ENCODE data around the gene PPP1R12B. TPM values are rescaled to one million over a fixed set of nuclear protein-coding genes. Genes with fewer than 3 reads are reported as not detected.
A peak's percentile ranks its signal among the peaks of the same experiment; 100 is the strongest.
"Not testable (repeated sequence)": the region's sequence is repeated elsewhere in the genome, so short reads cannot be mapped to it uniquely, and the experiment has no call there.

The PPP1R12B gene
- total and polyA plus RNA-seq, 2 donors, result 7.5 to 8.2 TPM

- Histone ChIP-seq H3K4me1 (ENCODE audit: control insufficient read depth in 2 of 2, insufficient read depth in 2 of 2, low read length in 2 of 2) (no peaks in the 10 kb centered on the region), H3K27me3 (ENCODE audit: control insufficient read depth in 2 of 2, insufficient read depth in 1 of 2, low read length in 1 of 2) (peaks cover 0 to 5% of the 10 kb centered on the region in 2 donors), H3K27ac (ENCODE audit: low read depth in 1 of 2, low read length in 1 of 2) (no peak overlapping the region), H3K4me3 (ENCODE audit: low read length in 2 of 2) (no peak overlapping the region), H3K9me3 (ENCODE audit: control insufficient read depth in 2 of 2, insufficient read depth in 1 of 2, low read length in 1 of 2) (no peaks in the 10 kb centered on the region), H3K36me3 (ENCODE audit: control insufficient read depth in 2 of 2, insufficient read depth in 2 of 2, low read length in 1 of 2) (no peaks in the 10 kb centered on the region)
- WGBS, result 65% methylated on average over 16 of the region's 16 CpGs
- DNase-seq (ENCODE audit: low read depth in 6 of 9, low spot score in 9 of 9), result peak in 4 of 9 donors; percentile 10 to 26 (median 13)
These were observed 251.4 kb downstream of the PPP1R12B start for GRCh38 chr1:202599669-202600431.

GRCh38 chr1:202600432-202601041, 252.0 kb downstream of the PPP1R12B start:
- no peak for DNase-seq (ENCODE audit: low read depth in 6 of 9, low spot score in 9 of 9)
- Histone ChIP-seq H3K27ac (ENCODE audit: low read depth in 1 of 2, low read length in 1 of 2) (no peak overlapping the region), H3K9me3 (ENCODE audit: control insufficient read depth in 2 of 2, insufficient read depth in 1 of 2, low read length in 1 of 2) (no peaks in the 10 kb centered on the region), H3K4me1 (ENCODE audit: control insufficient read depth in 2 of 2, insufficient read depth in 2 of 2, low read length in 2 of 2) (no peaks in the 10 kb centered on the region), H3K36me3 (ENCODE audit: control insufficient read depth in 2 of 2, insufficient read depth in 2 of 2, low read length in 1 of 2) (no peaks in the 10 kb centered on the region), H3K4me3 (ENCODE audit: low read length in 2 of 2) (no peak overlapping the region), H3K27me3 (ENCODE audit: control insufficient read depth in 2 of 2, insufficient read depth in 1 of 2, low read length in 1 of 2) (peaks cover 0 to 5% of the 10 kb centered on the region in 2 donors)
- WGBS, result 94% methylated on average over 10 of the region's 10 CpGs

DNA sequence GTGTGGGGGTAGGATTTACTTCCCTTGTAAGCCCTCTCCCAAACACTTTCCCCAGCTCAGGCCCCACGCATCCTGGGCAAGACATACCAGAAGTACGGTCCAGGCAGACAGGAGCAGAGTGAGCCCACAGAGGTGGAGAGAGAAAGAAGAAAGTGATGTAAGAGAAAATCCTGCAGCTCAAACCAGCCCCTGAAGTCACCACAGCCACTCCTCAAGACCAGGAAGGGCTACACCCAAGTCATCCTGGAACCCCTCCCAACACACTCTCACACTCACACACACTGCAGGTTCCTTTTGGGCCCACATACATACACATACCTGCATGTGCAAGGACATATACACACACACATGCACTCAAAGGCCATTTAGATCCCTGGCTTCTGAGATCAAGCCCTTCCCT, 254.9 kb downstream of the PPP1R12B start:
- H3K27ac ChIP-seq (ENCODE audit: low read depth in 1 of 2, low read length in 1 of 2), result no peak overlapping the region
- 97% methylated on average over 2 of the region's 2 CpGs for WGBS
- no peak for DNase-seq (ENCODE audit: low read depth in 6 of 9, low spot score in 9 of 9)

DNA sequence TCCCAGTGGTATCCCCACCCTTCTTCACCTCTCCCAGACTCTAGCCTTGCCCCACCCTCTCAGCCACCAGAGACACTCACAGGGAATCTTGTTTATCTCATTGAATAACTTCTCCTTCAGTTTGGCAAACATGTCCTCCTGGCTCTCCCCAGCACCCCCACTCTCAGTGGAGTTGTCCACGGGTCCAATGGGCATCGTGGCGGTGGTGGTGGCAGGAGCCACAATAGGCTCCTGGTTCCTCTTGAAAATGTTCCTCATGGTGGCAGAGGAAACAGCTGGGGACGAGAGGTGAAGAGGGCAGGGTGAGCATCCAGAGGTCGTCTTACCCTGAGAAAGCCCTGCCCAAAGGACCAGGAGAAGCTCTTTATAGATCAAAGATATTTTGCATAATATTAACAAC, 257.0 kb downstream of the PPP1R12B start:
- 82% methylated on average over 5 of the region's 5 CpGs for WGBS
- no peaks in the 10 kb centered on the region for H3K4me1 ChIP-seq (ENCODE audit: control insufficient read depth in 2 of 2, insufficient read depth in 2 of 2, low read length in 2 of 2)
- H3K27ac ChIP-seq (ENCODE audit: low read depth in 1 of 2, low read length in 1 of 2), result no peak overlapping the region
- no peak for DNase-seq (ENCODE audit: low read depth in 6 of 9, low spot score in 9 of 9)
- H3K9me3 ChIP-seq (ENCODE audit: control insufficient read depth in 2 of 2, insufficient read depth in 1 of 2, low read length in 1 of 2), result no peaks in the 10 kb centered on the region
- no peaks in the 10 kb centered on the region for H3K36me3 ChIP-seq (ENCODE audit: control insufficient read depth in 2 of 2, insufficient read depth in 2 of 2, low read length in 1 of 2)
- peaks cover 0 to 2% of the 10 kb centered on the region in 2 donors for H3K27me3 ChIP-seq (ENCODE audit: control insufficient read depth in 2 of 2, insufficient read depth in 1 of 2, low read length in 1 of 2)
- no peak overlapping the region for H3K4me3 ChIP-seq (ENCODE audit: low read length in 2 of 2)

More for the DNA sequence above, 254.9 kb downstream of the PPP1R12B start:
- H3K4me1 ChIP-seq (ENCODE audit: control insufficient read depth in 2 of 2, insufficient read depth in 2 of 2, low read length in 2 of 2), result no peaks in the 10 kb centered on the region
- peaks cover 0 to 5% of the 10 kb centered on the region in 2 donors for H3K27me3 ChIP-seq (ENCODE audit: control insufficient read depth in 2 of 2, insufficient read depth in 1 of 2, low read length in 1 of 2)
- H3K9me3 ChIP-seq (ENCODE audit: control insufficient read depth in 2 of 2, insufficient read depth in 1 of 2, low read length in 1 of 2), result no peaks in the 10 kb centered on the region
- no peak overlapping the region for H3K4me3 ChIP-seq (ENCODE audit: low read length in 2 of 2)
- H3K36me3 ChIP-seq (ENCODE audit: control insufficient read depth in 2 of 2, insufficient read depth in 2 of 2, low read length in 1 of 2), result no peaks in the 10 kb centered on the region

GRCh38 chr1:202612036-202612435, 263.5 kb downstream of the PPP1R12B start:
- 98% methylated on average over 3 of the region's 3 CpGs for WGBS
- H3K4me3 ChIP-seq (ENCODE audit: low read length in 2 of 2), result not testable (repeated sequence)

DNA sequence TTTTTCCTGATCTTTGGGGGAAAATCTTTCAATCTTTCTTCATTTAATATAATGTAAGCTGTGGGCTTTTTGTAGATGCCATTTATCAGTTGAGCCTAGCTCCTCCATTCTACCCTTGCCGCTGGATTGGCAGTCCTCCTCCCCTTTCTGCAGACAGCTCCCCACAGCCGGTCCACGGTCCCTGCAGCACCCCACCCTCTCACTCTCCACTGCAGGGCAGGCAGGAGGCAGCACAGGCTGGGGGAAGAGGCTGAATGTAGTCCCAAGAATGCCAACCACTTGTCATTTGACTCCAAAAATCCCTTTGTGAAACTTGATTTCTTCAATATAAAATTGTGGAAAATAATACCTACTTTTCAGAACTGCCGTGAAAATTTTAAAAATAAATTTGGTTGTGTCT, 265.1 kb downstream of the PPP1R12B start:
- 95% methylated on average over 4 of the region's 4 CpGs for WGBS
- H3K27me3 ChIP-seq (ENCODE audit: control insufficient read depth in 2 of 2, insufficient read depth in 1 of 2, low read length in 1 of 2), result peaks cover 0 to 12% of the 10 kb centered on the region in 2 donors
- no peak for DNase-seq (ENCODE audit: low read depth in 6 of 9, low spot score in 9 of 9)
- peaks cover 0 to 5% of the 10 kb centered on the region in 2 donors for H3K4me1 ChIP-seq (ENCODE audit: control insufficient read depth in 2 of 2, insufficient read depth in 2 of 2, low read length in 2 of 2)
- H3K27ac ChIP-seq (ENCODE audit: low read depth in 1 of 2, low read length in 1 of 2), result no peak overlapping the region
- H3K4me3 ChIP-seq (ENCODE audit: low read length in 2 of 2), result no peak overlapping the region
- H3K9me3 ChIP-seq (ENCODE audit: control insufficient read depth in 2 of 2, insufficient read depth in 1 of 2, low read length in 1 of 2), result no peaks in the 10 kb centered on the region
- H3K36me3 ChIP-seq (ENCODE audit: control insufficient read depth in 2 of 2, insufficient read depth in 2 of 2, low read length in 1 of 2), result no peaks in the 10 kb centered on the region

More at GRCh38 chr1:202612036-202612435, 263.5 kb downstream of the PPP1R12B start:
- H3K36me3 ChIP-seq (ENCODE audit: control insufficient read depth in 2 of 2, insufficient read depth in 2 of 2, low read length in 1 of 2); H3K27ac ChIP-seq (ENCODE audit: low read depth in 1 of 2, low read length in 1 of 2); H3K4me1 ChIP-seq (ENCODE audit: control insufficient read depth in 2 of 2, insufficient read depth in 2 of 2, low read length in 2 of 2); DNase-seq (ENCODE audit: low read depth in 6 of 9, low spot score in 9 of 9); H3K9me3 ChIP-seq (ENCODE audit: control insufficient read depth in 2 of 2, insufficient read depth in 1 of 2, low read length in 1 of 2); H3K27me3 ChIP-seq (ENCODE audit: control insufficient read depth in 2 of 2, insufficient read depth in 1 of 2, low read length in 1 of 2): not testable (repeated sequence)

DNA sequence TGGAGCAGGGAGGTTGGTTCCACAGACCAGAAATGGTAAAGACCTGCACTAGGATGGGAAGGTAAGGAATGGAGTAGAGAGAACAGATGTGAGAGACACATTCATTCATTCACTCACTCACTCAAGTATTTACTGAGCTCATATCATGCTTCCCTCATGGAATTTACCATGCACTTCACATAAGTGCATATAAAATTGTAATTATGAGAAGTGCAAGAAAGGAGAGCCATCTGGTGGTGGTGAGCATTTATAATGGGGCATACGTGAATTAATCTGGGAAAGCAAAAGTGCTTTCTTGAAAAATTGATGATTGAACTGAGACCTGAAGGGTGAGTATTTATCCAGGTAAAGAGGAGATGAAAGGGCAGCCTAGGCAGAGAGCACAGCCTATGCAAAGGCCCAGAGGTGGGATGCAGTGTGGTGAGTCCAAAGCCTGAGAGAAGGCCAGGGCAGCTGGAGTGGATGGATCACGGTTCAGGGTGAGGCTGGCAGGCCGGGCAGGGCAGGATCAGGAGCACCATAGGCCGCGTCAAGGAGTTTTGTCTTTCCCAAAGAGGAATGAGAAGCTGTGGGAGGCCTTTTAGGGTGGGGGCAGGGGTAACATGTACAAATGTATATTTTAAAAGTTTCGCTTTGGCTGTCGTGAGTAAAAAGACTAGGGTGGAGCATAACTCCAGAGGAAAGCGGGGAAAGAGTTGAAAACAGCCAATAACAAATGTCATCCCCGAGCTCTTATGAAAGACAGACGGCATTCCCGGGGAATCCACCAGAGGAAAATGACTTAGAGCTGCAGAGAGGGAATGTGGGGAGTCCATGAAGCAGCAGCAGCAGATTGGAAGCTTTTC, 266.1 kb downstream of the PPP1R12B start:
- not testable (repeated sequence) for DNase-seq (ENCODE audit: low read depth in 6 of 9, low spot score in 9 of 9); H3K27ac ChIP-seq (ENCODE audit: low read depth in 1 of 2, low read length in 1 of 2)

GRCh38 chr1:202615208-202615500, 266.7 kb downstream of the PPP1R12B start:
- H3K27ac ChIP-seq (ENCODE audit: low read depth in 1 of 2, low read length in 1 of 2); H3K9me3 ChIP-seq (ENCODE audit: control insufficient read depth in 2 of 2, insufficient read depth in 1 of 2, low read length in 1 of 2); H3K4me3 ChIP-seq (ENCODE audit: low read length in 2 of 2); DNase-seq (ENCODE audit: low read depth in 6 of 9, low spot score in 9 of 9); H3K4me1 ChIP-seq (ENCODE audit: control insufficient read depth in 2 of 2, insufficient read depth in 2 of 2, low read length in 2 of 2); H3K36me3 ChIP-seq (ENCODE audit: control insufficient read depth in 2 of 2, insufficient read depth in 2 of 2, low read length in 1 of 2): not testable (repeated sequence)
- 61% methylated on average over 1 of the region's 1 CpG for WGBS
- H3K27me3 ChIP-seq (ENCODE audit: control insufficient read depth in 2 of 2, insufficient read depth in 1 of 2, low read length in 1 of 2), result peaks cover 0 to 21% of the 10 kb centered on the region in 2 donors

More for the DNA sequence above, 266.1 kb downstream of the PPP1R12B start:
- peaks cover 0 to 19% of the 10 kb centered on the region in 2 donors for H3K27me3 ChIP-seq (ENCODE audit: control insufficient read depth in 2 of 2, insufficient read depth in 1 of 2, low read length in 1 of 2)
- 90% methylated on average over 11 of the region's 11 CpGs for WGBS
- H3K4me1 ChIP-seq (ENCODE audit: control insufficient read depth in 2 of 2, insufficient read depth in 2 of 2, low read length in 2 of 2); H3K9me3 ChIP-seq (ENCODE audit: control insufficient read depth in 2 of 2, insufficient read depth in 1 of 2, low read length in 1 of 2); H3K4me3 ChIP-seq (ENCODE audit: low read length in 2 of 2); H3K36me3 ChIP-seq (ENCODE audit: control insufficient read depth in 2 of 2, insufficient read depth in 2 of 2, low read length in 1 of 2): not testable (repeated sequence)

Data from thymus (tissue), 11 donors.